ENCODE measurements around the gene SUCO. TPM values are rescaled to one million over a fixed set of nuclear protein-coding genes. Genes with fewer than 3 reads are reported as not detected.

Gene SUCO
- total RNA-seq, 4 donors from 2014 or later = 5.8 to 11.3 (median 6.4) TPM

DNA sequence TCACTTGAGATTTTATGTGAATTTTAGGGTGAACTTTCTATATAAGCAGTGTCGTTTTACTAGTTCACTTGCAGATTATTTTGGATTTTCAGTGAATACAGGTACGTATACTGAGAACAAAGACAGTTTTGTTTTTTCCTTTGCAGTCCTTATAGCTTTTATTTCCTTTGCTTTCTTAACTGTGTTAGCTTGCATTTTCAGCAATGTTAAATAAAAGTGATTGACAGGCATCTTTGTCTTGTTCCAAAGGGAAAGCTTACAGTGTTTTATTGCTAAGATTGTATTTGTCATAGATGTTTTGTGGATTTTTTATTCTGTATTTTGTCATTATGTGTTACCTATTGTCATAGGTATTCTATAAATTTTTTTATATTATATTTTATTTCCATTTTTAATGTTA, 72.7 kb downstream of the SUCO start:
- in situ Hi-C loops (cut with MboI; ENCODE audit: low sequenced_read_pairs in 4 of 4) = no loop called here
- Histone ChIP-seq H3K27ac (no peak overlapping the region), H3K4me3 (no peak overlapping the region), H3K27me3 (no peaks in the 10 kb centered on the region), H3K9me3 (no peaks in the 10 kb centered on the region), H3K4me1 (no peaks in the 10 kb centered on the region), H3K36me3 (peaks cover 0 to 32% of the 10 kb centered on the region in 2 donors)
- ATAC-seq = no peak
- DNase-seq = no peak
- TF ChIP-seq, protein P1, sequence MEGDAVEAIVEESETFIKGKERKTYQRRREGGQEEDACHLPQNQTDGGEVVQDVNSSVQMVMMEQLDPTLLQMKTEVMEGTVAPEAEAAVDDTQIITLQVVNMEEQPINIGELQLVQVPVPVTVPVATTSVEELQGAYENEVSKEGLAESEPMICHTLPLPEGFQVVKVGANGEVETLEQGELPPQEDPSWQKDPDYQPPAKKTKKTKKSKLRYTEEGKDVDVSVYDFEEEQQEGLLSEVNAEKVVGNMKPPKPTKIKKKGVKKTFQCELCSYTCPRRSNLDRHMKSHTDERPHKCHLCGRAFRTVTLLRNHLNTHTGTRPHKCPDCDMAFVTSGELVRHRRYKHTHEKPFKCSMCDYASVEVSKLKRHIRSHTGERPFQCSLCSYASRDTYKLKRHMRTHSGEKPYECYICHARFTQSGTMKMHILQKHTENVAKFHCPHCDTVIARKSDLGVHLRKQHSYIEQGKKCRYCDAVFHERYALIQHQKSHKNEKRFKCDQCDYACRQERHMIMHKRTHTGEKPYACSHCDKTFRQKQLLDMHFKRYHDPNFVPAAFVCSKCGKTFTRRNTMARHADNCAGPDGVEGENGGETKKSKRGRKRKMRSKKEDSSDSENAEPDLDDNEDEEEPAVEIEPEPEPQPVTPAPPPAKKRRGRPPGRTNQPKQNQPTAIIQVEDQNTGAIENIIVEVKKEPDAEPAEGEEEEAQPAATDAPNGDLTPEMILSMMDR (IDR thresholded peaks at IDR 0.05 in 4 of 5, conservative IDR thresholded peaks at IDR 0.05 in 1 of 5) = no peak
- no peak for TF ChIP-seq POLR2A (IDR thresholded peaks at IDR 0.05)
- intact Hi-C loops (cut with DNase I; ENCODE audit: low total_unique reads) = loop anchor here (5.0 kb wide), 1 partner anchor 112 kb away; no protein-coding TSS in a partner anchor

DNA sequence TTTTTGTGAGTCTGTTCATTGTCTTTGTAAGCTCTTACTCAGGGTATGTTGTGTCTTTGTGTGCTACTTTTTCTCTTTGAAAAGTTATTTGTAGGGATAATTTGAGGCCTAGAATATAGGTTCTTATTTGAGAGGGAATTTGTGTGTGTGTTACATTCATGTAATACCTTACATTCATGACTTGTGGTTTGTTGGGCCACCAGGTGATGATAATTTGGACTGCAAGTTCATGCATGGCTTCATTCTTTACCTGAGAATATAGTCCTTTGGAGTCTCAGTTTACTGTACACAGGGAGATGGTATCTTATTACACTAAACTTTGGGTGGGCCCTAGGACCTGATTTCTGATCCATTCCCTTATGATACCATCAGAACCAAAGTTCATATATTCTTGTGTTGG, 74.2 kb downstream of the SUCO start:
- H3K36me3 ChIP-seq = peaks cover 0 to 37% of the 10 kb centered on the region in 2 donors
- ATAC-seq (no peak), DNase-seq (no peak)
- H3K4me3 ChIP-seq = no peak overlapping the region
- H3K4me1 ChIP-seq = no peaks in the 10 kb centered on the region
- no peak overlapping the region for H3K27ac ChIP-seq
- H3K9me3 ChIP-seq = no peaks in the 10 kb centered on the region
- in situ Hi-C loops (cut with MboI; ENCODE audit: low sequenced_read_pairs in 4 of 4) (no loop called here), intact Hi-C loops (cut with DNase I; ENCODE audit: low total_unique reads) (loop anchor here (5.0 kb wide), 1 partner anchor 110 kb away; no protein-coding TSS in a partner anchor)
- no peaks in the 10 kb centered on the region for H3K27me3 ChIP-seq
- TF ChIP-seq POLR2A (IDR thresholded peaks at IDR 0.05) = no peak
- TF ChIP-seq, protein P1 (IDR thresholded peaks at IDR 0.05 in 4 of 5, conservative IDR thresholded peaks at IDR 0.05 in 1 of 5) = no peak

DNA sequence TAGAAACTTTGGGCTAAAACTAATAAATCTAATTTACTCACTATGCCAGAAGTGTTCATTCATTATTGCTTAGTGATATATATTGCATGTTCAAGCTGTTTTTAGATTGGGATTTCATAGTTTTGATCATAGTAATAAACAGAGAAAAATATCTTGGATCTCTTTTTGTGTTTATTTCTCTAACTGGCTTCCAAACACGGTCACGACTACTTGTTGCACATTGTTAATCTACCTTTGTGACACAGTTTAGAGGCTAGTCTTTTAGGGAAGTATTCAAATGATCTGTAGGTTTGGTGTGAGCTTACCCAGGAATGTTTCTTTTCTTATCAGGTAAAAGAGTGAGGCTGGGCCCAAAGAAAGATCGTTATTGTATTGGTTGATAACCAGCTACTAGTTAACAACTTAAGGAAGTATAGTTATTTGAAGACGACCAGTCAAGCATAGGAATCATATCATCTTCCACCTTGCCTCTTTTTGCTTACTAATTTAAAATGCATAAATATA, 75.2 kb downstream of the SUCO start:
- intact Hi-C loops (cut with DNase I; ENCODE audit: low total_unique reads) = loop anchor here (5.0 kb wide), 1 partner anchor 109 kb away; no protein-coding TSS in a partner anchor
- Histone ChIP-seq H3K4me3 (no peak overlapping the region), H3K27ac (no peak overlapping the region), H3K4me1 (no peaks in the 10 kb centered on the region), H3K36me3 (peaks cover 0 to 29% of the 10 kb centered on the region in 2 donors), H3K9me3 (no peaks in the 10 kb centered on the region), H3K27me3 (no peaks in the 10 kb centered on the region)
- in situ Hi-C loops (cut with MboI; ENCODE audit: low sequenced_read_pairs in 4 of 4) = no loop called here
- no peak for ATAC-seq
- TF ChIP-seq, protein P1 (IDR thresholded peaks at IDR 0.05 in 4 of 5, conservative IDR thresholded peaks at IDR 0.05 in 1 of 5) = no peak
- no peak for TF ChIP-seq POLR2A (IDR thresholded peaks at IDR 0.05)
- DNase-seq = no peak

DNA sequence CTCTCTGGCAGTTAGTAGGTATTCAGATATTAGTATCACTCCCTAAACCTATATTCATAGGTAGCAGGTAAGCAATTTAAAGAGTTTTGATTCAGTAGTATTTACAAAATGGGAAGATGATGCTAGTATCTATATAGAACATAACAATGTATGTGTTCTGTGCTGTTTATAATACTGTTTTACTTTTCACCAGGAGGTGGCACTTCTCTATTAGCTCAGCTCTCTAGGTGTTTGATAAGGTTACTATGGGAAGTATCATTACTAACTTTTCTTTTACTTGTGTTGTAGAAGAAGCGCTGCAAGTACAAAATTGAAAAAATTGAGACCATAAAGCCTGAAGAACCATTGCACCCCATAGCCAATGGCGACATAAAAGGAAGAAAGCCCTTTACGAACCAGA, 76.6 kb downstream of the SUCO start:
- no peaks in the 10 kb centered on the region for H3K27me3 ChIP-seq
- no peak for ATAC-seq
- DNase-seq = no peak
- intact Hi-C loops (cut with DNase I; ENCODE audit: low total_unique reads) (loop anchor here (5.0 kb wide), 1 partner anchor 108 kb away; no protein-coding TSS in a partner anchor), in situ Hi-C loops (cut with MboI; ENCODE audit: low sequenced_read_pairs in 4 of 4) (no loop called here)
- H3K9me3 ChIP-seq = no peaks in the 10 kb centered on the region
- no peaks in the 10 kb centered on the region for H3K4me1 ChIP-seq
- H3K4me3 ChIP-seq = no peak overlapping the region
- TF ChIP-seq, protein P1 (IDR thresholded peaks at IDR 0.05 in 4 of 5, conservative IDR thresholded peaks at IDR 0.05 in 1 of 5) = no peak
- TF ChIP-seq POLR2A (IDR thresholded peaks at IDR 0.05) = no peak
- no peak overlapping the region for H3K27ac ChIP-seq
- peaks cover 0 to 19% of the 10 kb centered on the region in 2 donors for H3K36me3 ChIP-seq

DNA sequence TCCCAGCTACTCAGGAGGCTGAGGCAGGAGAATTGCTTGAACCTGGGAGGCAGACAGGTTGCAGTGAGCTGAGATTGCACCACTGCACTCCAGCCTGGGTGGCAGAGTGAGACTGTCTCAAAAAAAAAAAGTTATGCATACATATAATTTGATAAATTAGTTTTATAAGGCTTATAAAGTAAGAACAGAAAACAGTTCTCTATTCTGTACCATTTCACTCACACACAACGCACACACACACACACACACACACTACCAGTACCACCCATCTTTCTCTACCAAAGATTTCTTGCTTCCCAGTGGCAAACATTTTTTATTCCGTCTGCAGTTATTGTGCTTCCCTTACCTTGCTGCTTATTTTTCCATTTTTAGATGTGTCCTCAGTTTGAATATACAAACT, 79.5 kb downstream of the SUCO start:
- intact Hi-C loops (cut with DNase I; ENCODE audit: low total_unique reads) (no loop called here), in situ Hi-C loops (cut with MboI; ENCODE audit: low sequenced_read_pairs in 4 of 4) (no loop called here)
- H3K36me3 ChIP-seq = peaks cover 0 to 19% of the 10 kb centered on the region in 2 donors
- no peaks in the 10 kb centered on the region for H3K27me3 ChIP-seq
- DNase-seq = no peak
- H3K27ac ChIP-seq = no peak overlapping the region
- ATAC-seq = no peak
- H3K4me3 ChIP-seq = no peak overlapping the region
- H3K4me1 ChIP-seq = no peaks in the 10 kb centered on the region
- TF ChIP-seq, protein P1 (IDR thresholded peaks at IDR 0.05 in 4 of 5, conservative IDR thresholded peaks at IDR 0.05 in 1 of 5) = no peak
- H3K9me3 ChIP-seq = no peaks in the 10 kb centered on the region

Data from gastrocnemius medialis (tissue), 4 donors.